SK-N-SH (cell line): ENCODE results near the gene IL13. TPM values are rescaled to one million over a fixed set of nuclear protein-coding genes. Genes with fewer than 3 reads are reported as not detected.

Experiments used
- CTCF ChIA-PET: fragments of 300-600, 350-600 bp; formaldehyde crosslinking; extraction: SDS; loops from one replicate; lab custom pipeline; 2021; lab: Yijun Ruan, JAX
- POLR2A ChIA-PET: fragments of 350-600 bp; sonication (Branson Sonifier 250); formaldehyde crosslinking; extraction: SDS; loops from one replicate; lab custom pipeline; 2020; ENCODE audit warnings: antibody characterized with exemption, inconsistent platforms; lab: Yijun Ruan, JAX
- DNase-seq: peaks from one replicate; pipeline ENCODE4 v3.0.0; 2012
- H2AFZ ChIP-seq: fragments of 200-600 bp; sonication (generic); 2 replicates; pipeline ENCODE4 v1.8.1; 2016; ENCODE audit warnings: antibody characterized with exemption, mild to moderate bottlenecking, low read depth
- H3F3A ChIP-seq: fragments of 200-600 bp; sonication (generic); replicated peaks from 2 replicates; pipeline ENCODE3; 2016; ENCODE audit warnings: antibody characterized with exemption, mild to moderate bottlenecking; ENCODE audit not compliant: insufficient read depth
- H3K27ac ChIP-seq, 2 experiments: fragments of 200-500 bp in 1 of 2; fragments of 200-600 bp in 1 of 2; sonication (Bioruptor generic) in 1 of 2; sonication (generic), shearing (Covaris generic) in 1 of 2; 2 replicates each; pipeline versions ENCODE4 v1.5.1 to v1.6.1; 2014 to 2016; ENCODE audit warnings: low read depth in 2 of 2, inconsistent platforms in 1 of 2, low read length in 1 of 2, mild to moderate bottlenecking in 1 of 2, mixed read lengths in 1 of 2
- H3K27me3 ChIP-seq: fragments of 200-600 bp; sonication (generic), shearing (Covaris generic); 2 replicates; pipeline ENCODE4 v1.6.1; 2016; ENCODE audit warnings: mixed run types; ENCODE audit not compliant: insufficient read depth
- H3K36me3 ChIP-seq, 2 experiments: fragments of 200-500 bp in 1 of 2; fragments of 200-600 bp in 1 of 2; sonication (Bioruptor generic) in 1 of 2; sonication (generic) in 1 of 2; replicated peaks in 1 of 2; 2 replicates each; pipeline versions ENCODE3 to v1.5.1; 2014 to 2016; ENCODE audit warnings: low read length in 1 of 2, mild to moderate bottlenecking in 1 of 2; ENCODE audit not compliant: insufficient read depth in 2 of 2, control insufficient read depth in 1 of 2
- H3K4me1 ChIP-seq, 2 experiments: fragments of 200-500 bp in 1 of 2; fragments of 200-600 bp in 1 of 2; sonication (Bioruptor generic) in 1 of 2; sonication (generic), shearing (Covaris generic) in 1 of 2; 2 replicates each; pipeline versions ENCODE4 v1.5.1 to v1.6.1; 2014 to 2016; ENCODE audit warnings: low read depth in 1 of 2, low read length in 1 of 2, mixed run types in 1 of 2; ENCODE audit not compliant: insufficient read depth in 2 of 2, control insufficient read depth in 1 of 2
- H3K4me2 ChIP-seq: fragments of 200-600 bp; sonication (generic), shearing (Covaris generic); 2 replicates; pipeline ENCODE4 v1.6.1; 2017; ENCODE audit warnings: mixed run types
- H3K4me3 ChIP-seq, 2 experiments: fragments of 200-500 bp in 1 of 2; fragments of 200-600 bp in 1 of 2; sonication (Bioruptor generic) in 1 of 2; sonication (generic), shearing (Covaris generic) in 1 of 2; 2 replicates each; pipeline versions ENCODE4 v1.5.1 to v1.8.1; 2014 to 2016; ENCODE audit warnings: low read depth in 2 of 2, inconsistent platforms in 1 of 2, low read length in 1 of 2, mild to moderate bottlenecking in 1 of 2, mixed read lengths in 1 of 2, moderate library complexity in 1 of 2
- H3K79me2 ChIP-seq: fragments of 200-600 bp; sonication (generic); 2 replicates; pipeline ENCODE4 v1.8.1; 2017; ENCODE audit warnings: mild to moderate bottlenecking; ENCODE audit not compliant: insufficient read depth
- H3K9ac ChIP-seq: fragments of 200-600 bp; sonication (generic); 2 replicates; pipeline ENCODE4 v1.6.1; 2017; ENCODE audit warnings: mixed run types
- H3K9me2 ChIP-seq: fragments of 200-600 bp; sonication (generic); 2 replicates; pipeline ENCODE4 v1.6.1; 2017; ENCODE audit warnings: mixed run types
- H3K9me3 ChIP-seq: fragments of 200-600 bp; sonication (generic); 2 replicates; pipeline ENCODE4 v1.6.1; 2017; ENCODE audit warnings: mixed run types, mild to moderate bottlenecking, moderate library complexity
- H4K20me1 ChIP-seq: fragments of 200-600 bp; sonication (generic); 2 replicates; pipeline ENCODE4 v1.6.1; 2017; ENCODE audit warnings: mild to moderate bottlenecking, mixed run types; ENCODE audit not compliant: insufficient read depth
- CTCF ChIP-seq: fragments of 200-600 bp; sonication (generic); IDR thresholded peaks from 2 replicates; pipeline ENCODE4 v1.6.1; 2017; ENCODE audit warnings: antibody characterized with exemption, mild to moderate bottlenecking, moderate library complexity
- FOSL2 ChIP-seq: IDR thresholded peaks from 2 replicates; pipeline ENCODE4 v1.4.0; 2012; ENCODE audit warnings: low read depth, mild to moderate bottlenecking, moderate library complexity, borderline replicate concordance
- FOXM1 ChIP-seq: IDR thresholded peaks from 2 replicates; pipeline ENCODE4 v1.4.0; 2012; ENCODE audit warnings: low read depth, mild to moderate bottlenecking
- GATA2 ChIP-seq: sonication (generic); formaldehyde crosslinking; IDR thresholded peaks from 2 replicates; pipeline ENCODE4 v1.5.0; 2020; ENCODE audit warnings: mild to moderate bottlenecking, missing genetic modification reagents
- MAX ChIP-seq: IDR thresholded peaks from 2 replicates; pipeline ENCODE4 v1.4.0; 2012; ENCODE audit warnings: low read depth
- MXI1 ChIP-seq: IDR thresholded peaks from 2 replicates; pipeline ENCODE4 v1.6.1; 2012; ENCODE audit warnings: mild to moderate bottlenecking, low read depth, low read length, improper control_type of control experiment
- RAD21 ChIP-seq: IDR thresholded peaks from 2 replicates; pipeline ENCODE4 v1.6.1; 2012; ENCODE audit warnings: mild to moderate bottlenecking, low read length
- REST ChIP-seq: IDR thresholded peaks from 2 replicates; pipeline ENCODE4 v1.6.1; 2012; ENCODE audit warnings: mild to moderate bottlenecking, low read depth, low read length, moderate library complexity
- RXRA ChIP-seq: IDR thresholded peaks from 2 replicates; pipeline ENCODE4 v1.4.0; 2012; ENCODE audit warnings: low read depth, mild to moderate bottlenecking, borderline replicate concordance
- SIN3A ChIP-seq: IDR thresholded peaks from 2 replicates; pipeline ENCODE4 v1.6.1; 2012; ENCODE audit warnings: low read depth, mild to moderate bottlenecking, low read length, moderate library complexity, borderline replicate concordance
- TAF1 ChIP-seq: IDR thresholded peaks from 2 replicates; pipeline ENCODE4 v1.6.1; 2012; ENCODE audit warnings: low read depth, mild to moderate bottlenecking, low read length, moderate library complexity, borderline replicate concordance
- TCF12 ChIP-seq: IDR thresholded peaks from 2 replicates; pipeline ENCODE4 v1.4.0; 2012
- USF1 ChIP-seq: IDR thresholded peaks from 2 replicates; pipeline ENCODE4 v1.4.0; 2012; ENCODE audit warnings: low read depth, borderline replicate concordance
- USF2 ChIP-seq: fragments of 150-350 bp; IDR thresholded peaks from 2 replicates; pipeline ENCODE4 v1.6.1; 2017; ENCODE audit warnings: antibody characterized with exemption, low read length, low read depth, borderline replicate concordance
- YY1 ChIP-seq: IDR thresholded peaks from 2 replicates; pipeline ENCODE4 v1.4.0; 2012; ENCODE audit warnings: low read depth, mild to moderate bottlenecking
- ZBTB33 ChIP-seq: IDR thresholded peaks from 2 replicates; pipeline ENCODE4 v1.4.0; 2012; ENCODE audit warnings: low read depth, borderline replicate concordance
- WGBS: methylation state at CpG from one replicate; pipeline ENCODE4 v1.1.6; 2017; ENCODE audit warnings: low lambda C conversion rate; 5-methylcytosine and 5-hydroxymethylcytosine counted together
- polyA plus RNA-seq, 3 experiments: library from polyadenylated mRNA; depleted of rRNA; stranded (reverse); fragments of >200 nt; gene quantifications; 2 replicates each; pipeline ENCODE4 v1.2.3, GENCODE V29; 2012

The IL13 gene
- polyA plus RNA-seq, 1 of the 3 experiments (the other 2 are of a cell fraction) = 0.08 TPM

GRCh38 chr5:132658381-132659302 lies 669 bp downstream of the IL13 start:
- no peak for TF ChIP-seq USF2
- TF ChIP-seq MAX = no peak
- no peak for TF ChIP-seq YY1
- no peak for TF ChIP-seq RAD21
- no peak for TF ChIP-seq GATA2 (CRISPR knock-in tag)
- no peak for TF ChIP-seq USF1
- no peak for TF ChIP-seq FOXM1
- TF ChIP-seq SIN3A = no peak
- no peak for TF ChIP-seq ZBTB33
- no peak for TF ChIP-seq MXI1
- no peak for TF ChIP-seq TAF1
- no peak for TF ChIP-seq FOSL2
- no peak for TF ChIP-seq REST
- TF ChIP-seq RXRA = no peak
- TF ChIP-seq CTCF = no peak
- TF ChIP-seq TCF12 = no peak
- CTCF ChIA-PET = interaction anchor here (0.6 to 1.5 kb wide), 5 partner anchors 10 to 133 kb away, joined by 3 read pairs; no protein-coding TSS in a partner anchor
- POLR2A ChIA-PET = no interaction called here
- Histone ChIP-seq H3K9ac (no peak overlapping the region), H3K9me2 (no peaks in the 10 kb centered on the region), H3K27ac (no peak overlapping the region), H3K4me2 (no peak overlapping the region), H3K9me3 (no peaks in the 10 kb centered on the region), H3F3A (no peaks in the 10 kb centered on the region), H3K4me1 (peaks cover 0 to 9% of the 10 kb centered on the region in 2 experiments; a peak in 1 of 4 replicates), H4K20me1 (no peaks in the 10 kb centered on the region), H3K4me3 (no peak overlapping the region), H3K36me3 (no peaks in the 10 kb centered on the region), H2AFZ (no peak overlapping the region), H3K27me3 (no peaks in the 10 kb centered on the region), H3K79me2 (no peaks in the 10 kb centered on the region)
- WGBS = 90% methylated on average over 8 of the region's 9 CpGs
- no peak for DNase-seq
